ENCODE measurements around the gene GRHL3.

The GRHL3 gene

GRCh38 chr1:24348196-24348595 lies 29.0 kb downstream of the GRHL3 start:
- Histone ChIP-seq H3K9ac (ENCODE audit: low read length) (no peak overlapping the region), H3K4me2 (ENCODE audit: low read length) (no peak overlapping the region), H4K20me1 (ENCODE audit: insufficient read depth, low read length) (no peaks in the 10 kb centered on the region), H3K79me2 (ENCODE audit: insufficient read depth, low read length) (no peaks in the 10 kb centered on the region), H3K27ac (ENCODE audit: low read depth, low read length, poor library complexity, severe bottlenecking) (no peak overlapping the region), H3K4me3 (ENCODE audit: low read depth, low read length, poor library complexity, severe bottlenecking) (no peak overlapping the region), H3K4me1 (ENCODE audit: insufficient read depth, low read length, severe bottlenecking) (no peaks in the 10 kb centered on the region), H3K9me2 (ENCODE audit: low read depth, low read length) (no peaks in the 10 kb centered on the region), H3F3A (ENCODE audit: insufficient read depth, low read length) (no peaks in the 10 kb centered on the region), H2AFZ (ENCODE audit: low read length) (no peak overlapping the region), H3K36me3 (ENCODE audit: insufficient read depth, low read length) (no peaks in the 10 kb centered on the region), H3K27me3 (ENCODE audit: insufficient read depth, low read length) (no peaks in the 10 kb centered on the region), H3K9me3 (ENCODE audit: low read length) (no peaks in the 10 kb centered on the region)
- TF ChIP-seq EZH2 (IDR thresholded peaks at IDR 0.05; ENCODE audit: borderline replicate concordance, low read length) (no peak), CTCF (IDR thresholded peaks at IDR 0.05; ENCODE audit: low read length) (no peak)

GRCh38 chr1:24349891-24350290 lies 30.7 kb downstream of the GRHL3 start:
- Histone ChIP-seq H3K79me2 (ENCODE audit: insufficient read depth, low read length) (no peaks in the 10 kb centered on the region), H4K20me1 (ENCODE audit: insufficient read depth, low read length) (no peaks in the 10 kb centered on the region), H3K9me2 (ENCODE audit: low read depth, low read length) (no peaks in the 10 kb centered on the region), H3F3A (ENCODE audit: insufficient read depth, low read length) (no peaks in the 10 kb centered on the region), H3K9me3 (ENCODE audit: low read length) (no peaks in the 10 kb centered on the region), H3K4me2 (ENCODE audit: low read length) (no peak overlapping the region), H3K27me3 (ENCODE audit: insufficient read depth, low read length) (no peaks in the 10 kb centered on the region), H3K4me3 (ENCODE audit: low read depth, low read length, poor library complexity, severe bottlenecking) (no peak overlapping the region), H3K4me1 (ENCODE audit: insufficient read depth, low read length, severe bottlenecking) (no peaks in the 10 kb centered on the region), H3K9ac (ENCODE audit: low read length) (no peak overlapping the region), H3K36me3 (ENCODE audit: insufficient read depth, low read length) (no peaks in the 10 kb centered on the region), H3K27ac (ENCODE audit: low read depth, low read length, poor library complexity, severe bottlenecking) (no peak overlapping the region), H2AFZ (ENCODE audit: low read length) (no peak overlapping the region)
- TF ChIP-seq EZH2 (IDR thresholded peaks at IDR 0.05; ENCODE audit: borderline replicate concordance, low read length): no peak
- no peak for TF ChIP-seq CTCF (IDR thresholded peaks at IDR 0.05; ENCODE audit: low read length)

- no peaks in the 10 kb centered on the region for H3K9me3 ChIP-seq (ENCODE audit: low read length)
- H3K4me3 ChIP-seq (ENCODE audit: low read depth, low read length, poor library complexity, severe bottlenecking): no peak overlapping the region
- H3K9me2 ChIP-seq (ENCODE audit: low read depth, low read length): no peaks in the 10 kb centered on the region
- no peak overlapping the region for H3K9ac ChIP-seq (ENCODE audit: low read length)
- no peaks in the 10 kb centered on the region for H3K4me1 ChIP-seq (ENCODE audit: insufficient read depth, low read length, severe bottlenecking)
- no peaks in the 10 kb centered on the region for H3K79me2 ChIP-seq (ENCODE audit: insufficient read depth, low read length)
- no peak overlapping the region for H3K4me2 ChIP-seq (ENCODE audit: low read length)
- H2AFZ ChIP-seq (ENCODE audit: low read length): no peak overlapping the region
- no peak for TF ChIP-seq EZH2 (IDR thresholded peaks at IDR 0.05; ENCODE audit: borderline replicate concordance, low read length)
- no peak for TF ChIP-seq CTCF (IDR thresholded peaks at IDR 0.05; ENCODE audit: low read length)
- no peaks in the 10 kb centered on the region for H3K27me3 ChIP-seq (ENCODE audit: insufficient read depth, low read length)
- H3F3A ChIP-seq (ENCODE audit: insufficient read depth, low read length): no peaks in the 10 kb centered on the region
- H3K27ac ChIP-seq (ENCODE audit: low read depth, low read length, poor library complexity, severe bottlenecking): no peak overlapping the region
- H3K36me3 ChIP-seq (ENCODE audit: insufficient read depth, low read length): no peaks in the 10 kb centered on the region
- H4K20me1 ChIP-seq (ENCODE audit: insufficient read depth, low read length): no peaks in the 10 kb centered on the region
These were observed 32.1 kb downstream of the GRHL3 start for GRCh38 chr1:24351247-24351646.

Data from OCI-LY1 (cell line).